H1 (cell line): ENCODE results near the gene SH3RF2. TPM values are rescaled to one million over a fixed set of nuclear protein-coding genes. Genes with fewer than 3 reads are reported as not detected.

Source experiments
- CTCF ChIA-PET: fragments of 300-600 bp; sonication (Branson Sonifier 250); formaldehyde crosslinking; loops from one replicate; lab custom pipeline; 2021; ENCODE audit not compliant: partially characterized antibody; lab: Charles Lee
- POLR2A ChIA-PET: fragments of 300-600 bp; sonication (Branson Sonifier 250); formaldehyde crosslinking; loops from one replicate; lab custom pipeline; 2021; ENCODE audit warnings: inconsistent platforms; ENCODE audit not compliant: partially characterized antibody; lab: Charles Lee
- DNase-seq, 2 experiments: peaks; one replicate each; pipeline versions ENCODE4 v3.0.0 to v3.0.0-alpha.2; 2010 to 2022; ENCODE audit warnings: low spot score in 2 of 2, low read depth in 1 of 2, mixed read lengths in 1 of 2
- FAIRE-seq: peaks from 2 replicates; lab custom pipeline; 2011; peaks lifted over from hg19 to GRCh38; lab: Jason Lieb, UNC
- H2AFZ ChIP-seq: 2 replicates; pipeline ENCODE4 v1.8.1; 2012; ENCODE audit warnings: low read length, inconsistent platforms
- H2AK5ac ChIP-seq: 2 replicates; pipeline ENCODE4 v1.6.1; 2013; ENCODE audit warnings: low read depth, low read length
- H2BK120ac ChIP-seq: replicated peaks from 2 replicates; pipeline ENCODE3; 2013; ENCODE audit warnings: low read depth, low read length, inconsistent platforms
- H2BK12ac ChIP-seq: 2 replicates; pipeline ENCODE4 v1.6.1; 2013; ENCODE audit warnings: low read depth, low read length
- H2BK15ac ChIP-seq: 2 replicates; pipeline ENCODE4 v1.6.1; 2013; ENCODE audit warnings: low read length
- H2BK20ac ChIP-seq: 2 replicates; pipeline ENCODE4 v1.6.1; 2013; ENCODE audit warnings: low read length
- H2BK5ac ChIP-seq: 2 replicates; pipeline ENCODE4 v1.6.1; 2013; ENCODE audit warnings: low read depth, low read length
- H3K14ac ChIP-seq: 2 replicates; pipeline ENCODE4 v1.6.1; 2013; ENCODE audit warnings: inconsistent platforms; ENCODE audit not compliant: insufficient read length
- H3K18ac ChIP-seq: 2 replicates; pipeline ENCODE4 v1.6.1; 2013; ENCODE audit warnings: low read length; ENCODE audit errors: extremely low read depth
- H3K23ac ChIP-seq: 2 replicates; pipeline ENCODE4 v1.6.1; 2013; ENCODE audit warnings: inconsistent platforms; ENCODE audit not compliant: insufficient read length
- H3K23me2 ChIP-seq: 2 replicates; pipeline ENCODE4 v1.6.1; 2013; ENCODE audit warnings: low read depth, low read length
- H3K27ac ChIP-seq: 2 replicates; pipeline ENCODE4 v1.6.1; 2011; ENCODE audit warnings: low read depth, low read length, inconsistent platforms
- H3K27me3 ChIP-seq, 4 experiments: replicated peaks in 1 of 4; 1 replicate in 1 of 4; 2 replicates in 3 of 4; pipeline versions ENCODE4 v1.6.1 to v1.8.1; 2011 to 2013; ENCODE audit warnings: low read length in 3 of 4, mild to moderate bottlenecking in 3 of 4, inconsistent platforms in 2 of 4, mixed read lengths in 2 of 4, moderate library complexity in 1 of 4; ENCODE audit not compliant: control insufficient read depth in 3 of 4, insufficient read depth in 3 of 4; ENCODE audit errors: extremely low read depth in 1 of 4
- H3K36me3 ChIP-seq, 4 experiments: 2 replicates each; pipeline versions ENCODE4 v1.6.1 to v1.8.1; 2011 to 2013; ENCODE audit warnings: mild to moderate bottlenecking in 4 of 4, low read length in 3 of 4, moderate library complexity in 2 of 4, control low read depth in 1 of 4, inconsistent platforms in 1 of 4; ENCODE audit not compliant: insufficient read depth in 4 of 4, control insufficient read depth in 2 of 4
- H3K4ac ChIP-seq: replicated peaks from 2 replicates; pipeline ENCODE3; 2013; ENCODE audit warnings: low read length, low read depth, mixed read lengths, inconsistent platforms; ENCODE audit not compliant: insufficient read length
- H3K4me1 ChIP-seq, 4 experiments: replicated peaks in 1 of 4; 1 replicate in 1 of 4; 2 replicates in 3 of 4; pipeline versions ENCODE4 v1.6.1 to v1.8.1; 2011 to 2013; ENCODE audit warnings: low read length in 3 of 4, inconsistent platforms in 2 of 4, mixed read lengths in 1 of 4; ENCODE audit not compliant: insufficient read depth in 4 of 4, control insufficient read depth in 3 of 4
- H3K4me2 ChIP-seq, 2 experiments: 2 replicates each; pipeline versions ENCODE4 v1.6.1 to v1.8.1; 2011 to 2013; ENCODE audit warnings: low read depth in 2 of 2, low read length in 2 of 2, control low read depth in 1 of 2, inconsistent platforms in 1 of 2, mild to moderate bottlenecking in 1 of 2; ENCODE audit not compliant: insufficient read depth in 1 of 2
- H3K4me3 ChIP-seq, 4 experiments: fragments of 200-600, 300-600 bp in 1 of 4; sonication (generic), shearing (Covaris generic), sonication (Bioruptor Twin) in 1 of 4; 2 replicates each; pipeline versions ENCODE4 v1.5.1 to v1.8.1; 2011 to 2016; ENCODE audit warnings: low read length in 4 of 4, low read depth in 3 of 4, control low read depth in 2 of 4, inconsistent platforms in 2 of 4, mild to moderate bottlenecking in 2 of 4, mixed read lengths in 1 of 4, moderate library complexity in 1 of 4; ENCODE audit not compliant: insufficient read depth in 2 of 4; ENCODE audit errors: extremely low read depth in 1 of 4
- H3K56ac ChIP-seq: replicated peaks from 2 replicates; pipeline ENCODE3; 2013; ENCODE audit warnings: low read depth, mild to moderate bottlenecking, mixed read lengths, low read length, inconsistent platforms; ENCODE audit not compliant: insufficient read length
- H3K79me1 ChIP-seq: 2 replicates; pipeline ENCODE4 v1.6.1; 2013; ENCODE audit warnings: low read depth, low read length, control low read depth
- H3K79me2 ChIP-seq, 2 experiments: 2 replicates each; pipeline versions ENCODE4 v1.6.1 to v1.8.1; 2012 to 2013; ENCODE audit warnings: low read length in 2 of 2, mild to moderate bottlenecking in 2 of 2, inconsistent platforms in 1 of 2; ENCODE audit not compliant: insufficient read depth in 2 of 2, control insufficient read depth in 1 of 2
- H3K9ac ChIP-seq, 4 experiments: replicated peaks in 1 of 4; 1 replicate in 1 of 4; 2 replicates in 3 of 4; pipeline versions ENCODE4 v1.6.1 to v1.8.1; 2011 to 2013; ENCODE audit warnings: low read depth in 3 of 4, low read length in 3 of 4, control low read depth in 2 of 4, mild to moderate bottlenecking in 2 of 4, moderate library complexity in 2 of 4, inconsistent platforms in 1 of 4; ENCODE audit errors: extremely low read depth in 1 of 4
- H3K9me3 ChIP-seq, 2 experiments: 2 replicates each; pipeline versions ENCODE4 v1.6.1 to v1.8.1; 2012 to 2013; ENCODE audit warnings: mild to moderate bottlenecking in 2 of 2, moderate library complexity in 2 of 2, control low read depth in 1 of 2, inconsistent platforms in 1 of 2, low read depth in 1 of 2, low read length in 1 of 2, mixed read lengths in 1 of 2; ENCODE audit not compliant: insufficient read depth in 2 of 2
- H4K20me1 ChIP-seq, 2 experiments: replicated peaks in 1 of 2; 2 replicates each; pipeline versions ENCODE3 to v1.8.1; 2011 to 2013; ENCODE audit warnings: inconsistent platforms in 2 of 2, low read length in 2 of 2, mild to moderate bottlenecking in 1 of 2; ENCODE audit not compliant: insufficient read depth in 2 of 2, control insufficient read depth in 1 of 2
- H4K5ac ChIP-seq: 2 replicates; pipeline ENCODE4 v1.6.1; 2013; ENCODE audit warnings: low read length, low read depth, mixed read lengths, inconsistent platforms; ENCODE audit not compliant: insufficient read length
- H4K8ac ChIP-seq: 2 replicates; pipeline ENCODE4 v1.8.0; 2013; ENCODE audit warnings: mild to moderate bottlenecking, moderate library complexity, low read length, inconsistent platforms; ENCODE audit not compliant: insufficient read depth; ENCODE audit errors: extremely low read depth
- H4K91ac ChIP-seq: replicated peaks from 2 replicates; pipeline ENCODE3; 2013; ENCODE audit warnings: low read length, mixed read lengths, inconsistent platforms; ENCODE audit not compliant: insufficient read length
- BACH1 ChIP-seq: IDR thresholded peaks from 2 replicates; pipeline ENCODE4 v1.6.1; 2012; ENCODE audit warnings: low read length, improper control_type of control experiment
- CBX8 ChIP-seq: fragments of 300-800, 300-1000 bp; sonication (generic); IDR thresholded peaks from 2 replicates; pipeline ENCODE4 v1.7.1; 2016; ENCODE audit warnings: low read depth, low read length, borderline replicate concordance
- HDAC2 ChIP-seq, 2 experiments: fragments of 300-600 bp in 1 of 2; sonication (generic) in 1 of 2; IDR thresholded peaks; 2 replicates each; pipeline ENCODE4 v1.6.1; 2011 to 2012; ENCODE audit warnings: low read depth in 2 of 2, low read length in 2 of 2, mild to moderate bottlenecking in 2 of 2, moderate library complexity in 2 of 2, borderline replicate concordance in 1 of 2, inconsistent platforms in 1 of 2
- JUND ChIP-seq: IDR thresholded peaks from 2 replicates; pipeline ENCODE4 v1.6.1; 2011; ENCODE audit warnings: mild to moderate bottlenecking, improper control_type of control experiment, low read length
- WGBS, 2 experiments: shearing (Covaris generic) in 1 of 2; methylation state at CpG; one replicate each; pipeline versions ENCODE4 v1.1.6 to v1.1.7; 2013 to 2015; ENCODE audit warnings: low lambda C conversion rate in 2 of 2, mixed read lengths in 2 of 2, inconsistent platforms in 1 of 2, low coverage in 1 of 2, missing lambda C conversion rate in 1 of 2; ENCODE audit not compliant: insufficient replicate concordance in 2 of 2, insufficient coverage in 1 of 2, insufficient read length in 1 of 2; ENCODE audit errors: extremely low coverage in 1 of 2, missing lambda C conversion rate in 1 of 2; 5-methylcytosine and 5-hydroxymethylcytosine counted together
- polyA plus RNA-seq, 7 experiments: library from polyadenylated mRNA; depleted of rRNA in 3 of 7; stranded (reverse) in 5 of 7; unstranded in 2 of 7; fragments of >200 nt in 5 of 7; fragments of 200-250 nt in 2 of 7; gene quantifications; 1 replicate in 5 of 7; 2 replicates in 1 of 7; 4 replicates in 1 of 7; pipeline versions ENCODE4 v1.2.1 to v1.2.3, GENCODE V29; 2011 to 2013; ENCODE audit warnings: missing spikeins in 2 of 7, mixed read lengths in 2 of 7
- total RNA-seq: library from RNA; stranded (reverse); fragmentation: NEBNext Ultra II Directional; extraction: Animal tissue kit (Norgen Biotek cat#: 25700); gene quantifications from 2 replicates; pipeline ENCODE4 v1.2.1, GENCODE V29; 2021

The SH3RF2 gene
- total and polyA plus RNA-seq, 2 of the 8 experiments (the other 6 are each of a cell fraction or from before 2014, with no cell fraction given) = 0.80 to 0.95 TPM

GRCh38 chr5:145976431-145977155 lies 40.2 kb downstream of the SH3RF2 start:
- H2AFZ ChIP-seq = no peak overlapping the region

More at GRCh38 chr5:145976431-145977155, 40.2 kb downstream of the SH3RF2 start:
- Histone ChIP-seq H3K23ac (no peak overlapping the region), H3K9ac (no peak overlapping the region), H3K9me3 (peaks cover 0 to 2% of the 10 kb centered on the region in 2 experiments; a peak in 1 of 4 replicates), H4K8ac (no peak overlapping the region), H3K56ac (no peak overlapping the region), H3K4me3 (no peak overlapping the region), H2BK15ac (no peak overlapping the region), H3K4me1 (peaks cover 0 to 4% (median 1%) of the 10 kb centered on the region in 4 experiments; a peak in 2 of 7 replicates), H3K79me1 (no peaks in the 10 kb centered on the region), H3K36me3 (no peaks in the 10 kb centered on the region), H2BK20ac (no peak overlapping the region), H2BK12ac (no peak overlapping the region), H3K79me2 (no peaks in the 10 kb centered on the region), H3K18ac (no peak overlapping the region)
- CTCF ChIA-PET = interaction anchor here (0.7 to 3.2 kb wide), 10 partner anchors 10 to 290 kb away, joined by 3 to 15 read pairs (median 3); no protein-coding TSS in a partner anchor
- TF ChIP-seq BACH1 (no peak), CBX8 (no peak), HDAC2 (IDR thresholded peaks at IDR 0.05; ENCODE audit: borderline replicate concordance in 1 of 2, low read depth in 2 of 2, low read length in 2 of 2) (no peak), JUND (no peak)
- TF ChIP-seq, all 59 proteins: peak for 0
- Histone ChIP-seq H3K23me2 (no peaks in the 10 kb centered on the region), H3K27ac (no peak overlapping the region), H4K91ac (no peak overlapping the region), H3K4ac (no peak overlapping the region), H2AK5ac (no peak overlapping the region), H3K14ac (no peak overlapping the region), H2BK120ac (no peak overlapping the region), H3K27me3 (no peaks in the 10 kb centered on the region), H3K4me2 (no peak overlapping the region), H4K5ac (no peak overlapping the region), H4K20me1 (no peaks in the 10 kb centered on the region), H2BK5ac (no peak overlapping the region)
- DNase-seq (no peak), FAIRE-seq (no peak)
- 80% methylated on average over 7 of the region's 7 CpGs; no CpG with 5 or more reads in 1 of the 2 experiments for WGBS, 2 experiments
- POLR2A ChIA-PET = no interaction called here
